ENCODE measurements around the gene SH3BGR. TPM values are rescaled to one million over a fixed set of nuclear protein-coding genes. Genes with fewer than 3 reads are reported as not detected.
"Not testable (repeated sequence)": the region's sequence is repeated elsewhere in the genome, so short reads cannot be mapped to it uniquely, and the experiment has no call there.

SH3BGR gene
- total RNA-seq, 1 donor from 2014 or later = 2.2 TPM

- Mint-ChIP-seq H3K9me3 (ENCODE audit: low read depth) (no peaks in the 10 kb centered on the region), H3K27ac (no peak overlapping the region), H3K4me1 (ENCODE audit: low read depth) (no peaks in the 10 kb centered on the region), H3K27me3 (peaks cover 7% of the 10 kb centered on the region), H3K36me3 (ENCODE audit: insufficient read depth) (no peaks in the 10 kb centered on the region), H3K4me3 (ENCODE audit: low read depth) (no peak overlapping the region)
- no peak for TF ChIP-seq CTCF (IDR thresholded peaks at IDR 0.05; ENCODE audit: unreplicated experiment)
- no peak for DNase-seq (ENCODE audit: low spot score, unreplicated experiment)
Observed at GRCh38 chr21:39533545-39534380, 82.0 kb downstream of the SH3BGR start.

GRCh38 chr21:39535646-39536437, 84.1 kb downstream of the SH3BGR start:
- no peak for DNase-seq (ENCODE audit: low spot score, unreplicated experiment)
- TF ChIP-seq CTCF (IDR thresholded peaks at IDR 0.05; ENCODE audit: unreplicated experiment) = no peak
- H3K36me3 Mint-ChIP-seq (ENCODE audit: insufficient read depth) = no peaks in the 10 kb centered on the region
- H3K27ac Mint-ChIP-seq = no peak overlapping the region
- no peaks in the 10 kb centered on the region for H3K4me1 Mint-ChIP-seq (ENCODE audit: low read depth)
- peaks cover 5% of the 10 kb centered on the region for H3K27me3 Mint-ChIP-seq
- H3K9me3 Mint-ChIP-seq (ENCODE audit: low read depth) = peaks cover 3% of the 10 kb centered on the region
- H3K4me3 Mint-ChIP-seq (ENCODE audit: low read depth) = no peak overlapping the region

- H3K4me3 Mint-ChIP-seq (ENCODE audit: low read depth) = no peak overlapping the region
- peaks cover 6% of the 10 kb centered on the region for H3K9me3 Mint-ChIP-seq (ENCODE audit: low read depth)
- no peaks in the 10 kb centered on the region for H3K4me1 Mint-ChIP-seq (ENCODE audit: low read depth)
Observed at GRCh38 chr21:39536835-39537234, 85.1 kb downstream of the SH3BGR start.

GRCh38 chr21:39537571-39537970, 85.8 kb downstream of the SH3BGR start:
- Mint-ChIP-seq H3K27me3 (peaks cover 6% of the 10 kb centered on the region), H3K27ac (no peak overlapping the region), H3K9me3 (ENCODE audit: low read depth) (peaks cover 6% of the 10 kb centered on the region), H3K36me3 (ENCODE audit: insufficient read depth) (no peaks in the 10 kb centered on the region), H3K4me1 (ENCODE audit: low read depth) (no peaks in the 10 kb centered on the region), H3K4me3 (ENCODE audit: low read depth) (no peak overlapping the region)
- DNase-seq (ENCODE audit: low spot score, unreplicated experiment) = no peak
- no peak for TF ChIP-seq CTCF (IDR thresholded peaks at IDR 0.05; ENCODE audit: unreplicated experiment)

More at GRCh38 chr21:39536835-39537234, 85.1 kb downstream of the SH3BGR start:
- DNase-seq (ENCODE audit: low spot score, unreplicated experiment) = no peak
- peaks cover 6% of the 10 kb centered on the region for H3K27me3 Mint-ChIP-seq
- H3K36me3 Mint-ChIP-seq (ENCODE audit: insufficient read depth) = no peaks in the 10 kb centered on the region
- no peak overlapping the region for H3K27ac Mint-ChIP-seq
- TF ChIP-seq CTCF (IDR thresholded peaks at IDR 0.05; ENCODE audit: unreplicated experiment) = no peak

- peaks cover 6% of the 10 kb centered on the region for H3K27me3 Mint-ChIP-seq
- H3K9me3 Mint-ChIP-seq (ENCODE audit: low read depth) = peaks cover 6% of the 10 kb centered on the region
- TF ChIP-seq CTCF (IDR thresholded peaks at IDR 0.05; ENCODE audit: unreplicated experiment) = no peak
- DNase-seq (ENCODE audit: low spot score, unreplicated experiment) = no peak
- no peak overlapping the region for H3K4me3 Mint-ChIP-seq (ENCODE audit: low read depth)
- no peaks in the 10 kb centered on the region for H3K36me3 Mint-ChIP-seq (ENCODE audit: insufficient read depth)
- no peak overlapping the region for H3K27ac Mint-ChIP-seq
- H3K4me1 Mint-ChIP-seq (ENCODE audit: low read depth) = no peaks in the 10 kb centered on the region
Observed at GRCh38 chr21:39538453-39539042, 86.8 kb downstream of the SH3BGR start.

GRCh38 chr21:39540367-39540766, 88.6 kb downstream of the SH3BGR start:
- not testable (repeated sequence) for H3K27ac Mint-ChIP-seq; H3K4me3 Mint-ChIP-seq (ENCODE audit: low read depth); DNase-seq (ENCODE audit: low spot score, unreplicated experiment); H3K27me3 Mint-ChIP-seq; H3K36me3 Mint-ChIP-seq (ENCODE audit: insufficient read depth); H3K4me1 Mint-ChIP-seq (ENCODE audit: low read depth); H3K9me3 Mint-ChIP-seq (ENCODE audit: low read depth)

Data from progenitor cell of endocrine pancreas (in vitro differentiated cells).